Heart left ventricle (tissue), 16 donors: ENCODE data around the gene TCEANC2. TPM values are rescaled to one million over a fixed set of nuclear protein-coding genes. Genes with fewer than 3 reads are reported as not detected.

ENCODE experiments used
- ATAC-seq, 4 donors: fragments of 200-7000 bp; cut with Tn5 transposase; one replicate each; pipeline ENCODE4 v1.9.1; 2020 to 2022; ENCODE audit warnings: moderate library complexity in 4 of 4, mild to moderate bottlenecking in 3 of 4, moderate number of reproducible peaks in 1 of 4
- DNase-seq, 5 donors: peaks; one replicate each; pipeline ENCODE4 v3.0.0-alpha.2; 2020
- H3K27ac ChIP-seq, 12 donors: fragments of 200-600 bp; sonication (generic) in 4 of 12; one replicate each; pipeline versions ENCODE4 v1.5.0 to v1.8.0; 2016 to 2022; ENCODE audit warnings: mild to moderate bottlenecking in 2 of 12
- H3K27me3 ChIP-seq, 9 donors: fragments of 200-600 bp; sonication (generic) in 2 of 9; one replicate each; pipeline versions ENCODE4 v1.5.1 to v1.8.0; 2016 to 2022; ENCODE audit warnings: mild to moderate bottlenecking in 3 of 9
- H3K36me3 ChIP-seq, 9 donors: fragments of 200-600 bp; sonication (generic) in 2 of 9; one replicate each; pipeline versions ENCODE4 v1.5.0 to v1.8.0; 2018 to 2022; ENCODE audit warnings: mild to moderate bottlenecking in 2 of 9
- H3K4me1 ChIP-seq, 12 donors: fragments of 200-600 bp; sonication (generic) in 4 of 12; one replicate each; pipeline versions ENCODE4 v1.5.0 to v1.8.0; 2016 to 2022; ENCODE audit warnings: mild to moderate bottlenecking in 3 of 12
- H3K4me3 ChIP-seq, 12 donors: fragments of 200-600 bp; sonication (generic) in 4 of 12; one replicate each; pipeline versions ENCODE4 v1.5.0 to v1.8.0; 2017 to 2022; ENCODE audit warnings: mild to moderate bottlenecking in 9 of 12, moderate library complexity in 4 of 12
- H3K9me3 ChIP-seq, 12 donors: fragments of 200-600 bp; sonication (generic) in 4 of 12; one replicate each; pipeline versions ENCODE4 v1.5.0 to v1.8.0; 2016 to 2022; ENCODE audit warnings: mild to moderate bottlenecking in 1 of 12
- POLR2A ChIP-seq, 2 donors: fragments of 450-650 bp; IDR thresholded peaks; one replicate each; pipeline ENCODE4 v1.6.1; 2017; ENCODE audit warnings: antibody characterized with exemption in 2 of 2, mild to moderate bottlenecking in 2 of 2, moderate library complexity in 2 of 2
- WGBS, 4 donors: extraction: QIAGEN DNeasy Blood & Tissue Kit in 2 of 4; methylation state at CpG; one replicate each; pipeline versions ENCODE4 v1.1.5 to v1.1.7; 2013 to 2018; 5-methylcytosine and 5-hydroxymethylcytosine counted together
- intact Hi-C, 10 donors: fragments of 100-400 bp; cut with DNase I; formaldehyde crosslinking; loops; one replicate each; pipeline versions ENCODE4 v1.11.1 to v1.14.2; 2022
- polyA plus RNA-seq, 2 donors: library from polyadenylated mRNA; stranded (reverse); fragments of 200-250 nt; gene quantifications; one replicate each; pipeline ENCODE4 v1.2.3, GENCODE V29; 2013
- total RNA-seq, 9 donors: library from RNA; depleted of rRNA in 2 of 9; stranded (reverse); fragments of >200 nt in 2 of 9; fragmentation: NEBNext Ultra II Directional in 3 of 9; extraction: Animal tissue kit (Norgen Biotek cat#: 25700) in 3 of 9; gene quantifications; one replicate each; pipeline versions ENCODE4 v1.1.0 to v1.2.4, GENCODE V29; 2016 to 2023
- TF ChIP-seq, protein P1 (sequence below), 12 donors: fragments of 200-600 bp; sonication (generic) in 4 of 12; IDR thresholded peaks; one replicate each; pipeline versions ENCODE4 v1.5.0 to v1.8.0; 2018 to 2022; ENCODE audit warnings: antibody characterized with exemption in 12 of 12, mild to moderate bottlenecking in 5 of 12
- donor health status: ischemic (EF 13 %, LVEDD 7.1; RV severe dilation, severe dysfunction).
- donor health status: healthy with polysubstance abuse.
- donor health status: DM: no; HTN: yes; CAD: no.
- donor health status: DM: no; HTN: no; CAD: no.
- donor health status: ischemic (EF 25% LVEDD 6.9; RV normal size, moderate dysfunction).
- donor health status: ischemic (EF 25% LVEDD 5.7; RV mildly dilated, moderate dysfunction).
- donor health status: healthy.
- donor health status: DM: yes; HTN: yes; CAD: no.
- donor health status: ischemic (EF 35%, LVEDD 5.7; RV mildly dilated, moderate dysfunction).
- donor health status: nonischemic (EF 11% LVEDD 7.7; RV severe dilation, severe dysfunction).
- donor health status: DM: yes; HTN: yes; CAD: no.
- donor health status: PGD.
- donor health status: ischemic (EF 29% LVEDD 5.4; RV normal size, mild dysfunction).
- donor health status: nonischemic (EF 23%, LVEDD 6.1; RV moderate dilation, normal function).

The TCEANC2 gene
- total and polyA plus RNA-seq, 11 donors, result 2.4 to 6.6 (median 4.5) TPM

DNA sequence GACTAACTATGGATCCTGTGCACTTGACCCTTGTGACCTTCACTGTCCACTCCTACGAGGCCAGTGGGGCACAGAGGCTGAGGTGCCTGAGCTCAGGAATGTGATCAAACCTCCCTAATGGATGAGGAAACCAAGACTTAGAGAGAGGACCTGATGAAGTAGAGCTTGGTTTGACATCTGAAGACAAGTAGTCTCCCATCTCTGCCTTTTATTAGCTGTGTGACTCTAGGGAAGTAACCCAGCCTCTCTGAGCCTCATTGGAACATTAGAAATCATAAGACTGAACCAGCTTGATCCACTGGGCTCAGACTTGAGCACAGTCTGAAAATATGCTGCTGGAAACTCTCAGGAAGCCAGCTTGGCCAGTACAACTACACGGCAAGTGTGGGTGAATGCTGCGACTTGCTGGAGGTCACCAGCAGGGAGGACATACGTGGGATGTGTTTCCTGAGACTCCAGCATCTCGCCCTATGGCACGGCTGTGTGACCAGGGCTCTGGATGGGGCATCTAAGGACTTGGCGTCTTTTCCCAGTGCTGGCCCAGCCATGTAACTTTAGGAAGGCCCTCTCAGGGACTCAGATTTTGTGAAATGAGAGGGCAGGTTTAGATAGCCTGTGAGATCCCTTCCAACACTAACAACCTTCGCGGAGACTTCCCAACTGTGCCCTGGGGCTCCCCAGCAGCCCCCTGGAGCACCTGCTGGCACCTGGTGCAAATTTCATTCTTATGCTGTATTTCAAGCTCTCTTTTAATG lies 88.9 kb downstream of the TCEANC2 start:
- Histone ChIP-seq H3K27me3 (no peaks in the 10 kb centered on the region), H3K36me3 (no peaks in the 10 kb centered on the region), H3K4me1 (peaks cover 0 to 4% (median 0%) of the 10 kb centered on the region in 12 donors), H3K4me3 (no peak overlapping the region), H3K27ac (no peak overlapping the region), H3K9me3 (no peaks in the 10 kb centered on the region)
- WGBS, 4 donors, result 70 to 76% (median 73%) methylated on average over 9 of the region's 9 CpGs
- intact Hi-C loops, result no loop called here
- no peak for DNase-seq
- no peak for ATAC-seq
- no peak for TF ChIP-seq POLR2A (IDR thresholded peaks at IDR 0.05)
- TF ChIP-seq, protein P1, sequence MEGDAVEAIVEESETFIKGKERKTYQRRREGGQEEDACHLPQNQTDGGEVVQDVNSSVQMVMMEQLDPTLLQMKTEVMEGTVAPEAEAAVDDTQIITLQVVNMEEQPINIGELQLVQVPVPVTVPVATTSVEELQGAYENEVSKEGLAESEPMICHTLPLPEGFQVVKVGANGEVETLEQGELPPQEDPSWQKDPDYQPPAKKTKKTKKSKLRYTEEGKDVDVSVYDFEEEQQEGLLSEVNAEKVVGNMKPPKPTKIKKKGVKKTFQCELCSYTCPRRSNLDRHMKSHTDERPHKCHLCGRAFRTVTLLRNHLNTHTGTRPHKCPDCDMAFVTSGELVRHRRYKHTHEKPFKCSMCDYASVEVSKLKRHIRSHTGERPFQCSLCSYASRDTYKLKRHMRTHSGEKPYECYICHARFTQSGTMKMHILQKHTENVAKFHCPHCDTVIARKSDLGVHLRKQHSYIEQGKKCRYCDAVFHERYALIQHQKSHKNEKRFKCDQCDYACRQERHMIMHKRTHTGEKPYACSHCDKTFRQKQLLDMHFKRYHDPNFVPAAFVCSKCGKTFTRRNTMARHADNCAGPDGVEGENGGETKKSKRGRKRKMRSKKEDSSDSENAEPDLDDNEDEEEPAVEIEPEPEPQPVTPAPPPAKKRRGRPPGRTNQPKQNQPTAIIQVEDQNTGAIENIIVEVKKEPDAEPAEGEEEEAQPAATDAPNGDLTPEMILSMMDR (IDR thresholded peaks at IDR 0.05), result no peak

DNA sequence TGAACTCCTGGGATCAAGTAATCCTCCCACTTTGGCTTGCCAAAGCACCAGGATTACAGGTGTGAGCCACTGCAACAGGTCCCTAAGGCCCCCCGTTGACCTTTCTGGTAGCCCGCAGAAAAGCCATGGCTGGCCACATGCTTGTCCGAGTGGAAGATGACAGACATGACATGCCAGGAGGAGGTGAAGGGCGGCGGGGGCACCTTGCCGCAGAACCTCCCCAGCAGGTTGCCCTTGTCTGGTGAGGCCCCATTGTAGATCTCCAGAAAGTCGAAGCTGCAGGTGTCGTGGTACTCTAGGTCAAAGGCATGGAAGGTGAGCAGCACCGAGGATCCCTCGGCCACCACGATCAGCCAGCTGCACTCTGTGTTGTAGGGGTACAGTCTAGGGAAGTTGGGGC lies 91.0 kb downstream of the TCEANC2 start:
- TF ChIP-seq, protein P1 (IDR thresholded peaks at IDR 0.05), result no peak
- no peak for TF ChIP-seq POLR2A (IDR thresholded peaks at IDR 0.05)
- H3K27ac ChIP-seq, result no peak overlapping the region

DNA sequence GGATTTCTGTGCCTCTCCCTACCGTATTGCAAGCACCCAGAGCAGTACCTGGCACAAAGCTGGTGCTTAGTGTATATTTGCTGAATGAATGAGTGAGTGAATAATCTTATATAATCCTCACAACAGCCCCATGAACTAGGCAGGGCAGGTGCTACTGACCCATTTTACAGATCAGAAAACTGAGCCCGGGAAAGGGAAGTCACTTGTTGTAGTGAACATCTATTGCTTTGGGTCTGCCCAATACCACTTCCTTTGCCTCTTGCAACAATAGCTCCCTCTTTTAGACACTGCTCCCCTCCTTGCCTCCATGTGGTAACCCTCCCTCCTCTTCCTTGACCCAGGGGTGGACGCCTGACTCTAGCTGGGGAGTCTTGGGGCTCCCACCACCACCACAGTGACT lies 96.3 kb downstream of the TCEANC2 start:
- intact Hi-C loops, result no loop called here
- ATAC-seq (no peak), DNase-seq (no peak)
- no peak for TF ChIP-seq POLR2A (IDR thresholded peaks at IDR 0.05)
- TF ChIP-seq, protein P1 (IDR thresholded peaks at IDR 0.05), result no peak
- H3K36me3 ChIP-seq, result no peaks in the 10 kb centered on the region
- H3K27ac ChIP-seq, result no peak overlapping the region
- H3K4me1 ChIP-seq, result peaks cover 0 to 8% (median 0%) of the 10 kb centered on the region in 12 donors
- H3K9me3 ChIP-seq, result no peaks in the 10 kb centered on the region
- no peak overlapping the region for H3K4me3 ChIP-seq
- 93 to 99% (median 96%) methylated on average over 3 of the region's 3 CpGs for WGBS, 4 donors
- H3K27me3 ChIP-seq, result no peaks in the 10 kb centered on the region

More for the DNA sequence above, 91.0 kb downstream of the TCEANC2 start:
- intact Hi-C loops, result no loop called here
- 93 to 98% (median 98%) methylated on average over 10 to 11 of the region's 11 CpGs for WGBS, 4 donors
- DNase-seq (no peak), ATAC-seq (no peak)
- Histone ChIP-seq H3K4me1 (no peaks in the 10 kb centered on the region), H3K36me3 (no peaks in the 10 kb centered on the region), H3K4me3 (no peak overlapping the region), H3K9me3 (no peaks in the 10 kb centered on the region), H3K27me3 (no peaks in the 10 kb centered on the region)

DNA sequence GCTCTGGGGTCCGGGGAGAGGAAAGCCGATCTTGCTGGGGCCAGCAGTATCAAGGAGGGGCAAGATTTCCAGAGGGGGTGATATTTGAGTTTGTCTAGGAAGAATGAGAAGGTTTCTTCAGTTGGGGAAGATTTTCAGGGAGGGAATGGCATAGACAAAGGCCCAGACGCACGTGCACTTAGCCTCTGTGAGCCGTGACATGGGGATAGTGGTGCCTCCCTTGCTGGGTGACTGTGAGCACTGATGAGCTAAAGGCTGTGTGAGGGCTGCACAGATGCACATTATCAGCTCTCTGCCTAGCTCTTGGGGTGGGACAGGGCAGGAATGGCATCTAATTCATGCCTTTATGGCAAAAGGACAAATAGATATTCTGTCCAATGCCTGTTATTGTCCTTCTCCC lies 97.6 kb downstream of the TCEANC2 start:
- DNase-seq (no peak), ATAC-seq (no peak)
- WGBS, 4 donors, result 87 to 92% (median 89%) methylated on average over 5 of the region's 5 CpGs
- intact Hi-C loops, result no loop called here
- H3K4me1 ChIP-seq, result peaks cover 0 to 8% (median 0%) of the 10 kb centered on the region in 12 donors
- no peaks in the 10 kb centered on the region for H3K9me3 ChIP-seq
- no peak overlapping the region for H3K4me3 ChIP-seq
- TF ChIP-seq POLR2A (IDR thresholded peaks at IDR 0.05), result no peak
- TF ChIP-seq, protein P1 (IDR thresholded peaks at IDR 0.05), result no peak
- H3K27me3 ChIP-seq, result no peaks in the 10 kb centered on the region
- no peaks in the 10 kb centered on the region for H3K36me3 ChIP-seq
- H3K27ac ChIP-seq, result no peak overlapping the region
